ENCODE measurements around the gene ZNF358. TPM values are rescaled to one million over a fixed set of nuclear protein-coding genes. Genes with fewer than 3 reads are reported as not detected.
A peak's percentile ranks its signal among the peaks of the same experiment; 100 is the strongest.

Gene ZNF358
- total RNA-seq, result 56.9 TPM
- long read RNA-seq, transcript ZNF358-202 (2 exons, 1,954 nt), result major isoform, 37 of 79 reads
- long read RNA-seq, partial matches to known transcripts, result 38 of 79 reads
- long read RNA-seq, other reads (novel, unspliced or antisense), result 4 of 79 reads

GRCh38 chr19:7515645-7516151, at the start of gene ZNF358:
ZNF358 (plus strand) TSS chr19:7516103; CDS start chr19:7519243, 3,140 bp downstream.
- peak within 1 kb of the TSS; percentile 92 for H3K27ac ChIP-seq
- intact Hi-C loops (cut with DNase I), result no loop called here
- H3K4me1 ChIP-seq, result peaks cover 16% of the 10 kb centered on the region
- no peak for TF ChIP-seq CTCF (IDR thresholded peaks at IDR 0.05)
- peak within 1 kb of the TSS; percentile 82 for H3K4me3 ChIP-seq
- no peaks in the 10 kb centered on the region for H3K27me3 ChIP-seq
- no peaks in the 10 kb centered on the region for H3K9me3 ChIP-seq
- peak; percentile 91 for ATAC-seq
- H3K36me3 ChIP-seq, result no peaks in the 10 kb centered on the region
- DNase-seq, result peak; percentile 87

- TF ChIP-seq CTCF (IDR thresholded peaks at IDR 0.05), result no peak
- ATAC-seq (no peak), DNase-seq (peak; percentile 60)
- Histone ChIP-seq H3K4me1 (no peaks in the 10 kb centered on the region), H3K36me3 (peaks cover 90% of the 10 kb centered on the region), H3K9me3 (no peaks in the 10 kb centered on the region), H3K27me3 (no peaks in the 10 kb centered on the region), H3K27ac (no peak overlapping the region), H3K4me3 (no peak overlapping the region)
- intact Hi-C loops (cut with DNase I), result no loop called here
These were observed 48.6 kb upstream of the ZNF358 start for GRCh38 chr19:7467009-7467989.

GRCh38 chr19:7468840-7469239, 47.1 kb upstream of the ZNF358 start:
- TF ChIP-seq CTCF (IDR thresholded peaks at IDR 0.05), result no peak
- DNase-seq (peak; percentile 64), ATAC-seq (no peak)
- no peaks in the 10 kb centered on the region for H3K9me3 ChIP-seq
- no peaks in the 10 kb centered on the region for H3K4me1 ChIP-seq
- no peak overlapping the region for H3K4me3 ChIP-seq
- intact Hi-C loops (cut with DNase I), result no loop called here
- H3K36me3 ChIP-seq, result peaks cover 75% of the 10 kb centered on the region
- H3K27me3 ChIP-seq, result no peaks in the 10 kb centered on the region
- H3K27ac ChIP-seq, result no peak overlapping the region

GRCh38 chr19:7469669-7470285, 46.1 kb upstream of the ZNF358 start:
- no peaks in the 10 kb centered on the region for H3K27me3 ChIP-seq
- intact Hi-C loops (cut with DNase I), result no loop called here
- H3K27ac ChIP-seq, result no peak overlapping the region
- DNase-seq (no peak), ATAC-seq (no peak)
- H3K36me3 ChIP-seq, result peaks cover 66% of the 10 kb centered on the region
- no peak overlapping the region for H3K4me3 ChIP-seq
- no peak for TF ChIP-seq CTCF (IDR thresholded peaks at IDR 0.05)
- H3K4me1 ChIP-seq, result no peaks in the 10 kb centered on the region
- H3K9me3 ChIP-seq, result no peaks in the 10 kb centered on the region

- H3K4me1 ChIP-seq, result no peaks in the 10 kb centered on the region
- no peak overlapping the region for H3K27ac ChIP-seq
- TF ChIP-seq CTCF (IDR thresholded peaks at IDR 0.05), result no peak
- intact Hi-C loops (cut with DNase I), result no loop called here
- ATAC-seq (no peak), DNase-seq (no peak)
- H3K27me3 ChIP-seq, result no peaks in the 10 kb centered on the region
- H3K36me3 ChIP-seq, result peaks cover 56% of the 10 kb centered on the region
- no peak overlapping the region for H3K4me3 ChIP-seq
- H3K9me3 ChIP-seq, result no peaks in the 10 kb centered on the region
These were observed 45.2 kb upstream of the ZNF358 start for GRCh38 chr19:7470540-7471305.
